ENCODE measurements around the gene FAF2.

Gene FAF2

DNA sequence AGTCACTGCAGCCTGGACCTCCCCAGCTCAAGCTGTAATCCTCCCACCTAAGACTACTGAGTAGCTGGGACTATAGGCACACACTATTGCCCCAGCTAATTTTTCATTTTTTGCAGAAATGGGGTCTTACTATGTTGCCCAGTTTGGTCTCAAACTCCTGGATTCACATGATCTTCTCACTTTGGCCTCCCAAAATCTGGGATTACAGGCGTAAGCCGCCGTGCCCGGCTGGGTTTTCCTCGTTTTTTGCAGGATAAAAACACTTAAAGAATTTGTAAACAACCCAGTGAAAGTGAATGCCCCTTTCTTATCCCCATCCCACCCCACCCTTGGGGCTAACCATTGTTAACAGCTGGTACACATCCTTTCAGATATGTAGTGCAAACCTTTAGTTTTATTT is 39.6 kb upstream of the FAF2 start:
- Histone ChIP-seq H3K27me3 (ENCODE audit: insufficient read depth, poor library complexity, severe bottlenecking) (no peaks in the 10 kb centered on the region), H3K4me3 (replicated peaks; ENCODE audit: insufficient read depth, low read length) (no peak overlapping the region), H3K27ac (replicated peaks) (no peak overlapping the region)
- no peak for DNase-seq (ENCODE audit: low read depth in 1 of 2, low spot score in 1 of 2)
- TF ChIP-seq, protein P1, sequence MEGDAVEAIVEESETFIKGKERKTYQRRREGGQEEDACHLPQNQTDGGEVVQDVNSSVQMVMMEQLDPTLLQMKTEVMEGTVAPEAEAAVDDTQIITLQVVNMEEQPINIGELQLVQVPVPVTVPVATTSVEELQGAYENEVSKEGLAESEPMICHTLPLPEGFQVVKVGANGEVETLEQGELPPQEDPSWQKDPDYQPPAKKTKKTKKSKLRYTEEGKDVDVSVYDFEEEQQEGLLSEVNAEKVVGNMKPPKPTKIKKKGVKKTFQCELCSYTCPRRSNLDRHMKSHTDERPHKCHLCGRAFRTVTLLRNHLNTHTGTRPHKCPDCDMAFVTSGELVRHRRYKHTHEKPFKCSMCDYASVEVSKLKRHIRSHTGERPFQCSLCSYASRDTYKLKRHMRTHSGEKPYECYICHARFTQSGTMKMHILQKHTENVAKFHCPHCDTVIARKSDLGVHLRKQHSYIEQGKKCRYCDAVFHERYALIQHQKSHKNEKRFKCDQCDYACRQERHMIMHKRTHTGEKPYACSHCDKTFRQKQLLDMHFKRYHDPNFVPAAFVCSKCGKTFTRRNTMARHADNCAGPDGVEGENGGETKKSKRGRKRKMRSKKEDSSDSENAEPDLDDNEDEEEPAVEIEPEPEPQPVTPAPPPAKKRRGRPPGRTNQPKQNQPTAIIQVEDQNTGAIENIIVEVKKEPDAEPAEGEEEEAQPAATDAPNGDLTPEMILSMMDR (IDR thresholded peaks at IDR 0.05; ENCODE audit: insufficient read depth, low read length), result no peak
- no peak for TF ChIP-seq POLR2AphosphoS5 (IDR thresholded peaks at IDR 0.05; ENCODE audit: low read depth)
- TF ChIP-seq GABPA (IDR thresholded peaks at IDR 0.05; ENCODE audit: low read depth), result no peak
- no peak for TF ChIP-seq SPI1 (IDR thresholded peaks at IDR 0.05; ENCODE audit: borderline replicate concordance, low read depth)
- TF ChIP-seq, protein P2, sequence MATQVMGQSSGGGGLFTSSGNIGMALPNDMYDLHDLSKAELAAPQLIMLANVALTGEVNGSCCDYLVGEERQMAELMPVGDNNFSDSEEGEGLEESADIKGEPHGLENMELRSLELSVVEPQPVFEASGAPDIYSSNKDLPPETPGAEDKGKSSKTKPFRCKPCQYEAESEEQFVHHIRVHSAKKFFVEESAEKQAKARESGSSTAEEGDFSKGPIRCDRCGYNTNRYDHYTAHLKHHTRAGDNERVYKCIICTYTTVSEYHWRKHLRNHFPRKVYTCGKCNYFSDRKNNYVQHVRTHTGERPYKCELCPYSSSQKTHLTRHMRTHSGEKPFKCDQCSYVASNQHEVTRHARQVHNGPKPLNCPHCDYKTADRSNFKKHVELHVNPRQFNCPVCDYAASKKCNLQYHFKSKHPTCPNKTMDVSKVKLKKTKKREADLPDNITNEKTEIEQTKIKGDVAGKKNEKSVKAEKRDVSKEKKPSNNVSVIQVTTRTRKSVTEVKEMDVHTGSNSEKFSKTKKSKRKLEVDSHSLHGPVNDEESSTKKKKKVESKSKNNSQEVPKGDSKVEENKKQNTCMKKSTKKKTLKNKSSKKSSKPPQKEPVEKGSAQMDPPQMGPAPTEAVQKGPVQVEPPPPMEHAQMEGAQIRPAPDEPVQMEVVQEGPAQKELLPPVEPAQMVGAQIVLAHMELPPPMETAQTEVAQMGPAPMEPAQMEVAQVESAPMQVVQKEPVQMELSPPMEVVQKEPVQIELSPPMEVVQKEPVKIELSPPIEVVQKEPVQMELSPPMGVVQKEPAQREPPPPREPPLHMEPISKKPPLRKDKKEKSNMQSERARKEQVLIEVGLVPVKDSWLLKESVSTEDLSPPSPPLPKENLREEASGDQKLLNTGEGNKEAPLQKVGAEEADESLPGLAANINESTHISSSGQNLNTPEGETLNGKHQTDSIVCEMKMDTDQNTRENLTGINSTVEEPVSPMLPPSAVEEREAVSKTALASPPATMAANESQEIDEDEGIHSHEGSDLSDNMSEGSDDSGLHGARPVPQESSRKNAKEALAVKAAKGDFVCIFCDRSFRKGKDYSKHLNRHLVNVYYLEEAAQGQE (IDR thresholded peaks at IDR 0.05; ENCODE audit: insufficient replicate concordance, low read depth), result no peak

DNA sequence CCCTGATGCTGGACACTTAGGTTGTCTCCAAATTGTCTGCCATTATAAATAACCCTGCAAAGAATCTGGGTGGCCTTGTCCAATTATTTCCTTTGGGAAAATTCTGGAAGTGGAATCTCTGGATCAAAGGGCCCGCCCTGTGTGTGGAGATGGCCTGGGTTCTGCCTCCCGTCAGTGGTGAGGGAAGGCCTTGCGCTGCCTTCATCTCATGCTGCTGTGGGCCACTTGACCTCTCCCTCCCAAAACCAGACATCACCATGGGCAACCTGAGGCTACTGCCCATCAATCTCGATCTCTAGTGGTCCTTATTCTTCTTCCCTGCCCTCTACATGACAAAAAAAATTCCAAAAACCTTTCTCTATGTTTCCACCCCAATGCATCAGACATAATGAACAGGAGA is 38.4 kb upstream of the FAF2 start:
- Histone ChIP-seq H3K27me3 (ENCODE audit: insufficient read depth, poor library complexity, severe bottlenecking) (no peaks in the 10 kb centered on the region), H3K4me3 (replicated peaks; ENCODE audit: insufficient read depth, low read length) (no peak overlapping the region), H3K27ac (replicated peaks) (no peak overlapping the region)
- no peak for DNase-seq (ENCODE audit: low read depth in 1 of 2, low spot score in 1 of 2)
- TF ChIP-seq POLR2AphosphoS5 (IDR thresholded peaks at IDR 0.05; ENCODE audit: low read depth), result no peak
- no peak for TF ChIP-seq SPI1 (IDR thresholded peaks at IDR 0.05; ENCODE audit: borderline replicate concordance, low read depth)
- TF ChIP-seq GABPA (IDR thresholded peaks at IDR 0.05; ENCODE audit: low read depth), result no peak
- TF ChIP-seq, protein P2 (IDR thresholded peaks at IDR 0.05; ENCODE audit: insufficient replicate concordance, low read depth), result no peak
- TF ChIP-seq, protein P1 (IDR thresholded peaks at IDR 0.05; ENCODE audit: insufficient read depth, low read length), result no peak

DNA sequence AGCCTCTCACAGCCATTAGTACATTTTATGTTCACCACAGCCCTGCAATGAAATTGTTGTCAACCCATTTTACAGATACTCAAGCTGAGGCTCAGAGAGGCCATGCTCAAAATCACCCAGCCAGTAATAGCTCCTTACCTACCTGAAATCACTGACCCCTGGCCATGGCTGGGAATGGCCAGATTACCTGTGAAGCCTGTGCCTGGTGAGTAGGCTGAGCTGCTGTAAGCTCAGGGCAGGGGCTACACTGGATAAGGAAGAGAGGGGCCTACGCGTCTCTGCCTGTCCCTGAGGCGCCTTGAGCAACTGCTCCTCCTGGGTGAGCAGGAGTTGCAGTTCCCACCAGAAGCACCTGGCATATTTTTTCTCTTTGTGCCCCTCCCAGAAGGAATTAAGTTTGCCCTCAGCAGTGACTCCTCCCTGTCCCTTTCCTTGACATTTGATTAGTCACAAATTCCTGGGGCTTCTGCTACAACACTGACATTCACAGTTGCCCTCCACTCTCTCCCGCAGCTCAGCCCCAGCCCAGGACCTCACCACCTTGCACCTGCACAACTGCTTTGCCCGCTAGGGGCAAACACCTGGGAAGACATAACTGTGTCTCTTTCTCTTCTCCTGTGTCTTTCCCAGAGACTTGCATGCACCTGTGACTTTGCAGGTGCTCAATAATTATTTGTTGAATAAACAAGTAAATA is 37.6 kb upstream of the FAF2 start:
- DNase-seq (ENCODE audit: low read depth in 1 of 2, low spot score in 1 of 2), result no peak
- Histone ChIP-seq H3K27ac (replicated peaks) (no peak overlapping the region), H3K27me3 (ENCODE audit: insufficient read depth, poor library complexity, severe bottlenecking) (no peaks in the 10 kb centered on the region), H3K4me3 (replicated peaks; ENCODE audit: insufficient read depth, low read length) (no peak overlapping the region)
- TF ChIP-seq, protein P2 (IDR thresholded peaks at IDR 0.05; ENCODE audit: insufficient replicate concordance, low read depth), result no peak
- no peak for TF ChIP-seq POLR2AphosphoS5 (IDR thresholded peaks at IDR 0.05; ENCODE audit: low read depth)
- TF ChIP-seq, protein P1 (IDR thresholded peaks at IDR 0.05; ENCODE audit: insufficient read depth, low read length), result no peak
- TF ChIP-seq SPI1 (IDR thresholded peaks at IDR 0.05; ENCODE audit: borderline replicate concordance, low read depth), result no peak
- TF ChIP-seq GABPA (IDR thresholded peaks at IDR 0.05; ENCODE audit: low read depth), result no peak

Data from HL-60 (cell line).